Prostate gland (tissue), 2 donors: ENCODE data around the gene LBHD1. TPM values are rescaled to one million over a fixed set of nuclear protein-coding genes. Genes with fewer than 3 reads are reported as not detected.
A peak's percentile ranks its signal among the peaks of the same experiment; 100 is the strongest.
"Not testable (repeated sequence)": the region's sequence is repeated elsewhere in the genome, so short reads cannot be mapped to it uniquely, and the experiment has no call there.

Source experiments
- DNase-seq: peaks from one replicate; pipeline ENCODE4 v3.0.0-alpha.2; 2019; ENCODE audit warnings: low spot score
- H3K27ac ChIP-seq, 2 donors: fragments of 200-600 bp; sonication (generic); 2 replicates each; pipeline ENCODE4 v1.5.1; 2017 to 2019
- H3K27me3 ChIP-seq: fragments of 200-600 bp; sonication (generic); replicated peaks from 2 replicates; pipeline ENCODE4 v1.5.1; 2019; ENCODE audit not compliant: insufficient read depth
- H3K36me3 ChIP-seq, 2 donors: fragments of 200-600 bp; sonication (generic); 1 replicate in 1 of 2; 2 replicates in 1 of 2; pipeline versions ENCODE4 v1.5.1 to v1.8.1; 2017 to 2019
- H3K4me1 ChIP-seq: fragments of 200-600 bp; sonication (generic); replicated peaks from 2 replicates; pipeline ENCODE4 v1.5.1; 2019
- H3K4me3 ChIP-seq, 2 donors: fragments of 200-600 bp; sonication (generic); 2 replicates each; pipeline ENCODE4 v1.5.1; 2017 to 2019
- H3K9me3 ChIP-seq: fragments of 200-600 bp; sonication (generic); 2 replicates; pipeline ENCODE4 v1.5.1; 2017
- POLR2A ChIP-seq: fragments of 450-650 bp; IDR thresholded peaks from one replicate; pipeline ENCODE4 v1.6.1; 2016; ENCODE audit warnings: antibody characterized with exemption, mild to moderate bottlenecking
- POLR2AphosphoS5 ChIP-seq: sonication (generic); formaldehyde crosslinking; IDR thresholded peaks from one replicate; pipeline ENCODE4 v1.6.1; 2017; ENCODE audit warnings: antibody characterized with exemption
- WGBS: methylation state at CpG from one replicate; pipeline ENCODE4 v1.1.5; 2018; 5-methylcytosine and 5-hydroxymethylcytosine counted together
- intact Hi-C: fragments of 100-400 bp; cut with DNase I; formaldehyde crosslinking; loops from one replicate; pipeline ENCODE4 v1.14.2; 2022
- total RNA-seq, 2 donors: library from RNA; depleted of rRNA; stranded (reverse); fragments of >200 nt; gene quantifications; one replicate each; pipeline ENCODE4 v1.1.0, GENCODE V29; 2016
- TF ChIP-seq, protein P1 (sequence below), 4 experiments: fragments of 200-600 bp in 2 of 4; fragments of 450-650 bp in 2 of 4; sonication (generic) in 2 of 4; IDR thresholded peaks; 1 replicate in 3 of 4; 2 replicates in 1 of 4; pipeline ENCODE4 v1.5.1; 2016 to 2019; ENCODE audit warnings: antibody characterized with exemption in 4 of 4, mild to moderate bottlenecking in 2 of 4, moderate library complexity in 2 of 4

The LBHD1 gene
- total RNA-seq, 2 donors from 2014 or later = 7.1 to 10.2 TPM

DNA sequence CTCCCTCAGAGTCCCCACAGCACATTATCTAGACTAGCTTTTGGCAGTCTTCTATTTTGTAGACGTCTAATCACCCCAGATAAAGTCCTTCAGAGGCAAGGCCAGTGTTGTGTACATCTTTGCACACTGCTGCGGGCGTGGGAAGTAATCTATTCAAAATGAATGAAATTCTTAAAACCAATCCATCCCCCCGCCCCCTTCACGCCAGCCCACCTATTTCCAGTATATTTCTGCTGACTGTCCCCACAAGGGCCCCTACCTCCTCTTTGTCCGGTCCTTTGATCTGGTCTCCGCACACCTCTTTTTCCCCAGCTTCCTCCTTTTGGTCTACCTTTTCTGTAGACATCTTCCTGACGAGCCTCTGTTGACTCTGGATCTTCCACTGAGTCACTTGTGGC is 34.8 kb upstream of the LBHD1 start:
- TF ChIP-seq, protein P1, sequence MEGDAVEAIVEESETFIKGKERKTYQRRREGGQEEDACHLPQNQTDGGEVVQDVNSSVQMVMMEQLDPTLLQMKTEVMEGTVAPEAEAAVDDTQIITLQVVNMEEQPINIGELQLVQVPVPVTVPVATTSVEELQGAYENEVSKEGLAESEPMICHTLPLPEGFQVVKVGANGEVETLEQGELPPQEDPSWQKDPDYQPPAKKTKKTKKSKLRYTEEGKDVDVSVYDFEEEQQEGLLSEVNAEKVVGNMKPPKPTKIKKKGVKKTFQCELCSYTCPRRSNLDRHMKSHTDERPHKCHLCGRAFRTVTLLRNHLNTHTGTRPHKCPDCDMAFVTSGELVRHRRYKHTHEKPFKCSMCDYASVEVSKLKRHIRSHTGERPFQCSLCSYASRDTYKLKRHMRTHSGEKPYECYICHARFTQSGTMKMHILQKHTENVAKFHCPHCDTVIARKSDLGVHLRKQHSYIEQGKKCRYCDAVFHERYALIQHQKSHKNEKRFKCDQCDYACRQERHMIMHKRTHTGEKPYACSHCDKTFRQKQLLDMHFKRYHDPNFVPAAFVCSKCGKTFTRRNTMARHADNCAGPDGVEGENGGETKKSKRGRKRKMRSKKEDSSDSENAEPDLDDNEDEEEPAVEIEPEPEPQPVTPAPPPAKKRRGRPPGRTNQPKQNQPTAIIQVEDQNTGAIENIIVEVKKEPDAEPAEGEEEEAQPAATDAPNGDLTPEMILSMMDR (IDR thresholded peaks at IDR 0.05) = no peak
- no peak for TF ChIP-seq POLR2A
- TF ChIP-seq POLR2AphosphoS5 = no peak

DNA sequence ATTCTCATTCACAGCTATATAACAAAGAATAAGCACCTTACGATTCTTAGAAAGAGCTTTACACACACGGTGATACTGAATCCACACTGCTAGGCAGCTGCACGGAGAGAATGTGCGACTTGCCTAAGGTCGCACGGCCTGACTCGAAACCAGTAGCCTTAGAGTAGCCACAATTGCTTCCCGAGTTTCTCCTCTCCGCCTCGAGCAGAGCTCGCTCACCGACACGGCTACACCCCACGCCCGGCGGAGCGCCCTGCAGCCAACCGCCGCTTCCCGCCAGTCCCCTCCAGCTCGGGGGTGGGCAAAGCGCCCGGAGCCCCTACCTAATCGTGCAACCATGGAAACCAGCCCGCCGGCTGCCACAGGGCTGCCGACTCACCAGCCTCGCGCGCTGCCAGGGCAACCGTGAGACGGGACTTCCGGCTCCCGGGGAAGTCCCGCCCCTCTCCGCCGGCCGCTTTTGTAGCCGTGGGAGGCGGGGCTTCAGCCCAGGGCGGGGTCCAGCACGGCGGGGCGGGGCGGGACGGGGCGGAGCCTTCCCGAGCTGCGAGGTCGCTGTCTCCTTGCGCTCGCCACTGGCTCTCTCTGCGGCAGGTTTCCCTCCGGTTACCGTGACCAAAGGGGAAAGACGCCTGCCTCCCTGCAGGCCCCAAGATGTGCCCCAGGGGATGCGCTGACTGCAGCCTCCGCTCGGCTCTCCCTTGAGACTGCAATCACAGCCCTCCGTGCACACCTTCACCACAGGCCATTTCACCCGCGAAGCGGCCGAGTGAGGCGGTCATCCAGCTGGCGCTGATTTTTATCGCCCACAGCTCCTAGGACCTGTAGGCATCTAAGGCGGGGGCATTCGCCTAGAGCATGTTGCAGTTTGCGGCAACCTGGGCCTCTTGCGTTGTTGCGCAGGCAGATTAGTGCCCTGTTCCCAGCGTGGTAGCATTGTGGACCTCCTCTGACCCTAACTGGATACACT is 34.1 kb upstream of the LBHD1 start:
- Histone ChIP-seq H3K4me1 (peaks cover 14% of the 10 kb centered on the region), H3K4me3 (peak overlapping the region; percentile 65 to 68), H3K27ac (peak overlapping the region; percentile 77 to 81), H3K9me3 (no peaks in the 10 kb centered on the region), H3K36me3 (no peaks in the 10 kb centered on the region), H3K27me3 (no peaks in the 10 kb centered on the region)
- TF ChIP-seq, protein P1 (IDR thresholded peaks at IDR 0.05) = no peak
- TF ChIP-seq POLR2A (peak; percentile 60), POLR2AphosphoS5 (peak; percentile 91)
- 3% methylated on average over 72 of the region's 73 CpGs for WGBS
- intact Hi-C loops = loop anchor here (5.0 kb wide), 1 partner anchor 104 kb away; the partner anchor contains the start of gene MTA2
- peak; percentile 95 for DNase-seq

More for the DNA sequence above, 34.8 kb upstream of the LBHD1 start:
- WGBS = 83% methylated on average over 8 of the region's 8 CpGs
- no peak overlapping the region for H3K4me3 ChIP-seq
- H3K4me1 ChIP-seq = peaks cover 14% of the 10 kb centered on the region
- no peaks in the 10 kb centered on the region for H3K27me3 ChIP-seq
- intact Hi-C loops = loop anchor here (5.0 kb wide), 1 partner anchor 105 kb away; the partner anchor contains the start of gene MTA2
- no peaks in the 10 kb centered on the region for H3K36me3 ChIP-seq
- H3K27ac ChIP-seq = peak overlapping the region; percentile 77 to 81
- H3K9me3 ChIP-seq = no peaks in the 10 kb centered on the region
- DNase-seq = no peak

DNA sequence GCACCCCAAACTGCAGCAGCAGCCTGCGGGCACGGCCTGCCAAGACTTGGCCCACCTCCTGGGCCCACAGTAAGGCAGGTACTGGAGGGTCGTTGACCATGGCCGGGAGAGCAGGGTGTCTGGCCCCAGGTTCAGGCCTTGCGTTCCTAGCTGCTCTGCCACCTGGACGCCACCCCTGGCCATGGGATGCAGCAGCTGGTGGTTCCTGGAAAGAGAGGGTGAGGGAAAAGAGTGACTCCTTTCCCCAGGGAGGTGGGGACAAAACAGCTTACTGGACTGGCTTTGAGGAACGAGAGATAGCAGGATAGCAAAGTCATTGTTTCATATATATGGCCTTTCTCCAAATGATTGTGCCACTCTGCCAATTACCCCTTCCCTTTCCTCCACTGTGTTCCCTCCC is 33.3 kb upstream of the LBHD1 start:
- peak overlapping the region; percentile 77 to 81 for H3K27ac ChIP-seq
- no peaks in the 10 kb centered on the region for H3K9me3 ChIP-seq
- H3K4me3 ChIP-seq = peak overlapping the region; percentile 65 to 68
- WGBS = 37% methylated on average over 7 of the region's 7 CpGs
- TF ChIP-seq POLR2AphosphoS5 = no peak
- TF ChIP-seq, protein P1 (IDR thresholded peaks at IDR 0.05) = no peak
- TF ChIP-seq POLR2A = no peak
- DNase-seq = no peak
- H3K4me1 ChIP-seq = peaks cover 14% of the 10 kb centered on the region
- intact Hi-C loops = loop anchor here (5.0 kb wide), 1 partner anchor 103 kb away; the partner anchor contains the start of gene MTA2
- no peaks in the 10 kb centered on the region for H3K36me3 ChIP-seq
- H3K27me3 ChIP-seq = no peaks in the 10 kb centered on the region

DNA sequence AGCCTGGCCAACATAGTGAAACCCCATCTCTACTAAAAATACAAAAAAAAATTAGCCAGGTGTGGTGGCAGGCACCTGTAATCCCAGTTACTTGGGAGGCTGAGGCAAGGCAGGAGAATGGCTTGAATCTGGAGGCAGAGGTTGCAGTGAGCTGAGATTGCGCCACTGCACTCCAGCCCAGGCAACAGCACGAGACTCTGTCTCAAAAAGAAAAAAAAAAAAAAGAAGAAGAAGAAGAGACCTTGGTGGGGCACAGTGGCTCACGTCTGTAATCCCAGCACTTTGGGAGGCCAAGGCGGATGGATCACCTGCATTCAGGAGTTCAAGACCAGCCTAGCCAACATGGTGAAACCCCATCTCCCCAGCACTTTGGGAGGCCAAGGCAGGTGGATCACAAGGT is 31.9 kb upstream of the LBHD1 start:
- H3K27ac ChIP-seq, H3K4me3 ChIP-seq, intact Hi-C loops, DNase-seq, H3K36me3 ChIP-seq, H3K9me3 ChIP-seq, H3K27me3 ChIP-seq: not testable (repeated sequence)
- 88% methylated on average over 4 of the region's 4 CpGs for WGBS
- peaks cover 13% of the 10 kb centered on the region for H3K4me1 ChIP-seq

DNA sequence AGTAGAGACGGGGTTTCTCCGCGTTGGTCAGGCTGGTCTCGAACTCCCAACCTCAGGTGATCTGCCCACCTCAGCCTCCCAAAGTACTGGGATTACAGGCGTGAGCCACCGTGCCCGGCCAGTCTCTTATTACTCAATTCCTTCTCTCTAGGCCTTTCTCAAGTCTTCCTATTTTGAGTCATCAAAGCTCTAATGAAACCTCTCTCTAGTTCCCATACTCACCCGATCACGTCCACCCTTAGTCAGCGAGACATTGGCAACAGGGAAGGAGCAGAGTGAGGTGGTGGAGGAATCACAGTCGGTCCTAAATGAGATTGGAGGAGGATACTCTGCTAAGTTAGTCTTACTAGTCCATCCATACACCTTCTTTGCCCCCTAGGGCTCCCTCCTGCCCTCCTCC is 30.2 kb upstream of the LBHD1 start:
- intact Hi-C loops = no loop called here
- Histone ChIP-seq H3K27me3 (no peaks in the 10 kb centered on the region), H3K4me3 (no peak overlapping the region), H3K36me3 (no peaks in the 10 kb centered on the region), H3K9me3 (no peaks in the 10 kb centered on the region), H3K27ac (no peak overlapping the region), H3K4me1 (peaks cover 7% of the 10 kb centered on the region)
- 96% methylated on average over 11 of the region's 11 CpGs for WGBS
- TF ChIP-seq, protein P1 (IDR thresholded peaks at IDR 0.05) = no peak
- TF ChIP-seq POLR2AphosphoS5 = no peak
- TF ChIP-seq POLR2A = no peak
- no peak for DNase-seq
